Germinal center (tissue), 1 donor: ENCODE data around the gene IRAK4.

Source experiments
- DNase-seq: peaks from one replicate; pipeline ENCODE4 v3.0.0; 2012; ENCODE audit warnings: mixed read lengths, low spot score

IRAK4 gene

GRCh38 chr12:43836475-43836989 lies 77.8 kb downstream of the IRAK4 start:
- no peak for DNase-seq
